ENCODE results near the gene XRRA1.

Gene XRRA1

DNA sequence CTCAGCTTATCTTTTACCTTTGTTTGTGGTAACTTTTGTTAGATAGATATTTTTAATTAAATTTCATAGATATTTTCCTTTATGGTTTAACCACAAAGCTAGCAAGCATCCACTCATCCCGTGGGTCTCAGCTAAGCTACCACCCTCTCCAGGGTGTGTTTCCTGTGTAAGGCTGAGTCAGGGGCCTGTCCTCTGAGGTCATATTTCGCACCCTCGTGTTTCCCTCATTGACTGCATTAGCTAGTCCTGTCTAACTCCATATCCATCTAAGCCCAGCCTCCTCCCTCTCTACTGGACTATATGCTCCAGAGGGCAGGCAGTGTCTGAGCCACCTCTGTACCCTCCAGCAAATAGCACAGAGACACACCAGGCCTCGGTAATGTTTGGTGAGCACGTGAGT is 16.7 kb downstream of the XRRA1 start:
- Histone ChIP-seq H3K4me1 (ENCODE audit: control insufficient read depth, insufficient read depth, low read length) (no peaks in the 10 kb centered on the region), H3K9ac (ENCODE audit: low read depth, low read length) (no peak overlapping the region), H3K4me3 (ENCODE audit: low read depth, low read length) (no peak overlapping the region), H3K27me3 (ENCODE audit: control insufficient read depth, insufficient read depth, low read length) (no peaks in the 10 kb centered on the region), H3K36me3 (ENCODE audit: control insufficient read depth, insufficient read depth, low read length) (peaks cover 46% of the 10 kb centered on the region), H3K9me3 (ENCODE audit: control insufficient read depth, insufficient read depth, low read length) (no peaks in the 10 kb centered on the region), H3K27ac (ENCODE audit: low read depth, low read length) (no peak overlapping the region)

DNA sequence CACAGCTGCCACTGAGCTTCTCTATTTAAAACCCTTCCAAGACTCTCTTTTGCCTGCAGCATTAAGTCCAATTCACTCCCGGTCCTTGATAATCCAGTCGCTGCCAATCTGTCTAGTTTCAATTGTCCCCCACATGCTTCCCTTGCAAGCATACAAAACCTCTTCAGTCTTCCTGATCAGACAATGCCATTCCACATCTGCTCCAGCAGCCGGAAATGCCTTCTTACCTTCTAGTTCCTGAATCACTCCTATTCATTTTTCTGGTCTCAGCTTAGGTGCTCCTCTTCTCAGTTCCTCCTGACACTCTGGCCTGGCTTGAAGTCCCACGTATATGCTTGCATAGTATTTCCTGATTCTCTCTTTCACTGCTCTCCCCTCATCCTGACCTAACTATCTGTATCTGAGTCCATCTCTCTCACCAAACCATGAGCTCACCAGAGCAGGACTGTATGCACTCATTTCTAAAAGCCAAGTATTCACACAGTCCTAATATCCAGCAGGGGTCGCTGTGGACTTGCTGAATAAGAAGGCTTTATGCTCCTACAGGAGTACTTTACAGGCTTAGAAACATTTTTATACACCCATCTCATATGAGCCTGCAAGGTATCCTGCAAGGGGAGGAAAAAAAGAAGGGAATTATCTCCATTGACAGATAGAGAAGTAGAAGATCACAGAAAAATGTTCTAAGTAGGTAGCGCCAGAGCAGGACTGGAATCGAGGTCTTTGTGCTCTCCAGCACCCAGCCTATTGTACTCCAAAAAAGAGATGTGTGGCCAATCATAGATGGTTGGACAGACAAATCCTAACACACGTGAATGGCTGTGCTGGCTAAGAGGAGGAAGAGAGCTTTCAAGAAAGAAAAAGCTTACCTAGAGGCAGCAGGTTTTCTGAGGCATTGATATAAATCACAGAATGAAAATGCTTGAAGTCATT is 19.2 kb downstream of the XRRA1 start:
- Histone ChIP-seq H3K27me3 (ENCODE audit: control insufficient read depth, insufficient read depth, low read length) (no peaks in the 10 kb centered on the region), H3K4me1 (ENCODE audit: control insufficient read depth, insufficient read depth, low read length) (no peaks in the 10 kb centered on the region), H3K4me3 (ENCODE audit: low read depth, low read length) (no peak overlapping the region), H3K36me3 (ENCODE audit: control insufficient read depth, insufficient read depth, low read length) (peaks cover 32% of the 10 kb centered on the region), H3K27ac (ENCODE audit: low read depth, low read length) (no peak overlapping the region), H3K9ac (ENCODE audit: low read depth, low read length) (no peak overlapping the region), H3K9me3 (ENCODE audit: control insufficient read depth, insufficient read depth, low read length) (no peaks in the 10 kb centered on the region)

DNA sequence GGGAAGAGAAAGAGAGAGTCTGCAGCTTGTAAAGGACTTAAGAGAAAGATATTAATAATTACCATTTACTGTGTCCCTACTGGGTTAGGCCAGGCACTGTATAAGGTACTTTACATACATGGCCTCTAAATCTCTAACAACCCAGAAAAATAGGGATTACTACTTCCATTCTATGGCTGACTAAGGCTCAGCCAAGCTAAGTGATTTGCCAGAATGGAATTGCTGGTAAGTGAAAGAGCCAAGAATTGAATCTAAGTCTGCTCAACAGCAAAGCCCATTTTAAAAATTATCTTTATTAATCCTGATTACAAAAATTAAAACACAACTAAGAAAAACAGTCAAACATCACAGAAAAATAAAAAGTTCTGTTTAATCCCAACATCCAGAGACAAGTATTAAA is 21.4 kb downstream of the XRRA1 start:
- Histone ChIP-seq H3K27me3 (ENCODE audit: control insufficient read depth, insufficient read depth, low read length) (no peaks in the 10 kb centered on the region), H3K27ac (ENCODE audit: low read depth, low read length) (no peak overlapping the region), H3K4me1 (ENCODE audit: control insufficient read depth, insufficient read depth, low read length) (no peaks in the 10 kb centered on the region), H3K36me3 (ENCODE audit: control insufficient read depth, insufficient read depth, low read length) (peaks cover 15% of the 10 kb centered on the region), H3K9ac (ENCODE audit: low read depth, low read length) (no peak overlapping the region), H3K4me3 (ENCODE audit: low read depth, low read length) (no peak overlapping the region), H3K9me3 (ENCODE audit: control insufficient read depth, insufficient read depth, low read length) (no peaks in the 10 kb centered on the region)

DNA sequence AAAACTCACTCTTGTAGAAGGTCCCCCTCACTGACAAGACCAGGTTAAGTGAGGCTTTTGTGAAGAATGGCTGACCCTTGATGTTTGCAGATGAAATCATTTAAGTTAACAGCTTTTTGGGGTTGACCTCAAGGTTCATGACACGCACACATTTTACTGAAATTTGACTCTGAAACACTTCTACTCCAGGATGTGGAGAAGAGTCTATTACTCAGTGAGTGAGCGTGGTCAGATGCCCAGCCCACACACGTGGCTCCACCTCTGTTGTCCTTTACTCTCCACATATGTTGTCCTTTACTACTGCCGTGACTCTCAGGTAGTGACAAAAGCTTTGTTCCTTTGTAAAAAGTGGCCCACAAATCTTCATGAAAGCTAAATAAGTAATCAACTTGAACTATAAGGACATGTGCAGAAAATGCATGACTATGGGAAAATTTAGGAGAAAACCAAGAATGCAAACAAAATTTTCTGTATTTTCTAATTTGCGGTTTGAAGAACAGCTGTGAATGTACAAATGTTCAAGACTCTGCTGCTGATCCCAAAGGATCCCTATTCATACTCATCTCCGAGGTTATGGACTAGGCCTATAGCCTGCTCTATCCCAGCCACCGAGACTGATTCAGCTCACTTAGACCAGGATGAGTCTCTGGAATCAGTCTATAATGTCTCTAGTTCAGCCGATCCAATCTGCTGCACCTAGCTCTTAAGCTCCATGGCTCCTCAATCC is 22.4 kb downstream of the XRRA1 start:
- Histone ChIP-seq H3K36me3 (ENCODE audit: control insufficient read depth, insufficient read depth, low read length) (peaks cover 8% of the 10 kb centered on the region), H3K27me3 (ENCODE audit: control insufficient read depth, insufficient read depth, low read length) (no peaks in the 10 kb centered on the region), H3K9ac (ENCODE audit: low read depth, low read length) (no peak overlapping the region), H3K4me3 (ENCODE audit: low read depth, low read length) (no peak overlapping the region), H3K4me1 (ENCODE audit: control insufficient read depth, insufficient read depth, low read length) (no peaks in the 10 kb centered on the region), H3K9me3 (ENCODE audit: control insufficient read depth, insufficient read depth, low read length) (no peaks in the 10 kb centered on the region), H3K27ac (ENCODE audit: low read depth, low read length) (no peak overlapping the region)

DNA sequence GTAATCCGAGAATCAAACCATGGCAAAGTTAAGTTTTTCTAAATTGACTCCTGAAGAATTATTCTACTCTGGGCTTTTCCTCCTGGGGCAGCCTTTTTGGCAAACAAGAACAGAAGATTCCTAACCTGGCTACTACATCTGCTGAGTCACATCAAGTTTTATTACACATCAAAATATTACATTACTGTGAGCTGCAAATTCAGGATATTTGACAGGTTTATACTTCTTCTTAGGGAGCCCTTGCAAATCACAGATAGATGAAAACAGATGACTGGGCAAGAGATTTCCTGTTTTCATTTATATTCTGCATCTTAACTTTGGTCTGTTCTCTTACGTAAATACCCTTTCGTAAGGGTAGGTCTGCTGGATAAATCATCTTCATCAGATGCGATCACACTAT is 23.6 kb downstream of the XRRA1 start:
- H3K4me1 ChIP-seq (ENCODE audit: control insufficient read depth, insufficient read depth, low read length): no peaks in the 10 kb centered on the region
- no peaks in the 10 kb centered on the region for H3K9me3 ChIP-seq (ENCODE audit: control insufficient read depth, insufficient read depth, low read length)
- H3K36me3 ChIP-seq (ENCODE audit: control insufficient read depth, insufficient read depth, low read length): peaks cover 18% of the 10 kb centered on the region
- no peak overlapping the region for H3K4me3 ChIP-seq (ENCODE audit: low read depth, low read length)
- H3K27ac ChIP-seq (ENCODE audit: low read depth, low read length): no peak overlapping the region
- no peaks in the 10 kb centered on the region for H3K27me3 ChIP-seq (ENCODE audit: control insufficient read depth, insufficient read depth, low read length)
- H3K9ac ChIP-seq (ENCODE audit: low read depth, low read length): no peak overlapping the region

DNA sequence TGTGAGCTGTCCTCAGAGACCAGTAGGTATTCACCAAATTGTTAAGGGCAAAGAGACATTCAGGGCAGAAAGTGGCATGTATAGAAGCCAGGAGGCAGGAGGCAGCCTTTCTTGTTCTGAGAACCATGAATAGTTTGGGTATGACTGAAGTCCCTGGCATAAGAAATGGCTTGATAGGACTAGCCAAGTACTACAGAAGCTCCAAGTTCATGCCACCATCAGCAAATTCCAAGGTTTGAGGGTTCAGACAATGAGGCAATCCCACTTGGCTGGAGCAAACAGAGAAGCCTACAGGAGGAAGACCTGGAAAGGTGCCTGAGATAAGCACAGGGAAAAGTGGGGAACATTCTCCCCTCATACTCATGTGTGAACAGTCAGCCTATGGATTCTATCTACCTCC is 25.8 kb downstream of the XRRA1 start:
- Histone ChIP-seq H3K4me1 (ENCODE audit: control insufficient read depth, insufficient read depth, low read length) (no peaks in the 10 kb centered on the region), H3K9ac (ENCODE audit: low read depth, low read length) (no peak overlapping the region), H3K36me3 (ENCODE audit: control insufficient read depth, insufficient read depth, low read length) (peaks cover 32% of the 10 kb centered on the region), H3K4me3 (ENCODE audit: low read depth, low read length) (no peak overlapping the region), H3K27ac (ENCODE audit: low read depth, low read length) (no peak overlapping the region), H3K27me3 (ENCODE audit: control insufficient read depth, insufficient read depth, low read length) (no peaks in the 10 kb centered on the region), H3K9me3 (ENCODE audit: control insufficient read depth, insufficient read depth, low read length) (no peaks in the 10 kb centered on the region)

DNA sequence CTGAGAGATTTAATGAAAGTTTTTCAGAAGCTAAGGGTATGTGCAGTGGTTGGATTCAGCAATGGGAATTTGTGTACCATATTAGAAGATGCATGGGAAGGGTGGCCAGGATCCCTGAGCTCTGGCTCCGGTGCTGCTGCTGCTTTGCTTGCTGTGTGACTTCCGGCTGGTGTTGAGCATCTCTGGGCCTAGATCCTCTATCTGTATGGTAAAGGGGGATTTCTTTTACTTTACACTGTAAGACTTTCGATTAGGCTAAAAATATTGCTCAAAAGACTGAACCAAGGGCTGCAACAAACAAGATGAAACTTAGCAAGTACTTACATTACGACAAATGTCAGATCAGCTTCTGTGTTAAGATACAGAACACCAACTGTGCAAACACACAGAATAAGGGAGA is 39.1 kb downstream of the XRRA1 start:
- no peaks in the 10 kb centered on the region for H3K9me3 ChIP-seq (ENCODE audit: control insufficient read depth, insufficient read depth, low read length)
- H3K4me1 ChIP-seq (ENCODE audit: control insufficient read depth, insufficient read depth, low read length): no peaks in the 10 kb centered on the region
- no peak overlapping the region for H3K4me3 ChIP-seq (ENCODE audit: low read depth, low read length)
- H3K27ac ChIP-seq (ENCODE audit: low read depth, low read length): no peak overlapping the region
- no peak overlapping the region for H3K9ac ChIP-seq (ENCODE audit: low read depth, low read length)
- H3K36me3 ChIP-seq (ENCODE audit: control insufficient read depth, insufficient read depth, low read length): peaks cover 14% of the 10 kb centered on the region
- no peaks in the 10 kb centered on the region for H3K27me3 ChIP-seq (ENCODE audit: control insufficient read depth, insufficient read depth, low read length)

DNA sequence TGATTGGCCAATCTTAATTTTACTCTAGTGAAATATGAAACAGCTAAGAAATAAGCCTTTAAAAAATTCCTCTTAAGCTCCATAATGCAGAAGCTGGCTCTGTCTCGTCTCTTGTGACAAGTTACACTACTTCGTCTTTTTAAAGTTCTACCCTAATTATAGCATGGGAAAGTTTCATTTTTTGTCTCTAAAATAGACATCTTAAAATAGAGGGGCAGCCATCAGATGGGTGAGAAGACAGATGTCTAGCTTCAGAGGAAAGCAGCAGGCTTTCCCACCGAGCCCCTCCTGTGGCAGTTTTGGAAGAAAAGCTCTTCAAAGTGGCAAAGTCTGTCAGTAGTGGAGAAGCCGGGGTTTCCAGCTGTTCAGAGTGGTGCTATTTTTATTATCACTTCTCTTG is 39.5 kb downstream of the XRRA1 start:
- Histone ChIP-seq H3K4me3 (ENCODE audit: low read depth, low read length) (no peak overlapping the region), H3K27me3 (ENCODE audit: control insufficient read depth, insufficient read depth, low read length) (no peaks in the 10 kb centered on the region), H3K9me3 (ENCODE audit: control insufficient read depth, insufficient read depth, low read length) (no peaks in the 10 kb centered on the region), H3K9ac (ENCODE audit: low read depth, low read length) (no peak overlapping the region), H3K27ac (ENCODE audit: low read depth, low read length) (no peak overlapping the region), H3K36me3 (ENCODE audit: control insufficient read depth, insufficient read depth, low read length) (peaks cover 14% of the 10 kb centered on the region), H3K4me1 (ENCODE audit: control insufficient read depth, insufficient read depth, low read length) (no peaks in the 10 kb centered on the region)

DNA sequence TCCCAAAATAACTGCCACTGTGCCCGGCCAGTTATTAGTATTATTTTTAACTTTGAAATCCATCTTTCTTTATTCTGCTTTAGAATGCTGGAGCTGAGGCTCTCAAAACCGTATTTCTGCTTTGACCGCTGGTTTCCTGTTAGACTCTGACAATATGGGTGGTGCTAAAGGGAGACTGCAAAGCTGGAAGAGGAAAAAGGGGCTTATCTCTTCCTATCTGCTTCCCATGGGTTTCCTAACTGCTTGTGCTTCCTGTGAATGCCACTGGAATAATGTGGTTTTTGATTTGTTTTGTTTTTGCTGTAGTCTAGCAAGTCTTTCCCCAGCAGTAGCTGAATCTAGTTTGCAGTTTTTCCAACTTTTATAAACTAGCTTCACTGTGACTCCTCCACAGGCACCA is 43.6 kb downstream of the XRRA1 start:
- no peak overlapping the region for H3K4me3 ChIP-seq (ENCODE audit: low read depth, low read length)
- no peak overlapping the region for H3K27ac ChIP-seq (ENCODE audit: low read depth, low read length)
- H3K9me3 ChIP-seq (ENCODE audit: control insufficient read depth, insufficient read depth, low read length): peaks cover 8% of the 10 kb centered on the region
- peaks cover 14% of the 10 kb centered on the region for H3K36me3 ChIP-seq (ENCODE audit: control insufficient read depth, insufficient read depth, low read length)
- no peaks in the 10 kb centered on the region for H3K4me1 ChIP-seq (ENCODE audit: control insufficient read depth, insufficient read depth, low read length)
- H3K27me3 ChIP-seq (ENCODE audit: control insufficient read depth, insufficient read depth, low read length): no peaks in the 10 kb centered on the region
- H3K9ac ChIP-seq (ENCODE audit: low read depth, low read length): no peak overlapping the region

DNA sequence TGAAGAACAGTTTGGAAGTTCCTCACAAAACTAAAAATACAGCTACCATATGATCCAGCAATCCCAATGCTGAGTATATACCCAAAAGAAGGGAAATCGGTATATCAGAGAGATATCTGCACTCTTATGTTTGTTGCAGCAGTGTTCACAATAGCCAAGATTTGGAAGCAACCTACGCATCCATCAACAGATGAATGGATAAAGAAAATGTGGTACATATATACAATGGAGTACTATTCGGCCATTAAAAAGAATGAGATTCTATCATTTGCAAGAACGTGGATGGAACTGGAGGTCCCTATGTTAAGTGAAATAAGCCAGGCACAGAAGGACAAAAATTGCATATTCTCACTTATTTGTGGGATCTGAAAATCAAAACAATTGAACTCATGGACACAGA is 46.5 kb downstream of the XRRA1 start:
- no peak overlapping the region for H3K27ac ChIP-seq (ENCODE audit: low read depth, low read length)
- H3K4me1 ChIP-seq (ENCODE audit: control insufficient read depth, insufficient read depth, low read length): no peaks in the 10 kb centered on the region
- peaks cover 14% of the 10 kb centered on the region for H3K36me3 ChIP-seq (ENCODE audit: control insufficient read depth, insufficient read depth, low read length)
- H3K4me3 ChIP-seq (ENCODE audit: low read depth, low read length): no peak overlapping the region
- H3K9ac ChIP-seq (ENCODE audit: low read depth, low read length): no peak overlapping the region
- H3K27me3 ChIP-seq (ENCODE audit: control insufficient read depth, insufficient read depth, low read length): no peaks in the 10 kb centered on the region
- H3K9me3 ChIP-seq (ENCODE audit: control insufficient read depth, insufficient read depth, low read length): peaks cover 16% of the 10 kb centered on the region

DNA sequence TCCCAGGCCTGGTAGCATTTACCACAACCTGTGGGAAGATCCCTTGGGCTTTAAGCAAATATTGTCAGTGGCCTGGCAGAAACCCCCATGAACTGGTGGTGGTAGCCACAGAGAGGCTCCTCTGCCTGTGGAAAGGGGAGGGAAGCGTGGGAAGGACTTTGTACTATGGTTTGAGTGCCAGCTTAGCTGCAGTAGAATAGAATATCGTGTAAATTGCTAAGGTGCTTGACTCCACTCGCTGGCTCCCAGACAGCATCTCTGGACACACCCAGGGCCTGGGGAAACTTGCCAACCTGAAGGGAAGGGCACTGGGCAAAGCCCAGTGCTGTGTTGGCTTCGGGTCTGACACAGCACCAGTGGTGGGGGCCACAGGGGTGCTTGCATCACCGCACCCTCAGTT is 52.6 kb downstream of the XRRA1 start:
- Histone ChIP-seq H3K4me1 (ENCODE audit: control insufficient read depth, insufficient read depth, low read length) (no peaks in the 10 kb centered on the region), H3K9ac (ENCODE audit: low read depth, low read length) (no peak overlapping the region), H3K4me3 (ENCODE audit: low read depth, low read length) (no peak overlapping the region), H3K36me3 (ENCODE audit: control insufficient read depth, insufficient read depth, low read length) (no peaks in the 10 kb centered on the region), H3K27ac (ENCODE audit: low read depth, low read length) (no peak overlapping the region), H3K27me3 (ENCODE audit: control insufficient read depth, insufficient read depth, low read length) (no peaks in the 10 kb centered on the region), H3K9me3 (ENCODE audit: control insufficient read depth, insufficient read depth, low read length) (peaks cover 14% of the 10 kb centered on the region)

Data from HUES48 (cell line).